ENCODE measurements around the gene SLC4A5. TPM values are rescaled to one million over a fixed set of nuclear protein-coding genes. Genes with fewer than 3 reads are reported as not detected.

Gene SLC4A5
- total and polyA plus RNA-seq, 8 donors = 0.12 to 4.8 (median 0.58) TPM; not detected in 1

- intact Hi-C loops (cut with DNase I; ENCODE audit: low total_unique reads) = no loop called here
- Histone ChIP-seq H3K4me3 (no peak overlapping the region), H3K27me3 (no peaks in the 10 kb centered on the region), H3K27ac (no peak overlapping the region), H3K36me3 (peaks cover 0 to 15% (median 4%) of the 10 kb centered on the region in 4 donors), H3K9me3 (peaks cover 0 to 6% (median 3%) of the 10 kb centered on the region in 4 donors), H3K4me1 (no peaks in the 10 kb centered on the region)
- DNase-seq = no peak
- TF ChIP-seq POLR2A (IDR thresholded peaks at IDR 0.05) (no peak), CTCF (IDR thresholded peaks at IDR 0.05) (no peak)
- 88 to 93% (median 90%) methylated on average over 2 of the region's 2 CpGs for WGBS, 5 donors
Observed at GRCh38 chr2:74300506-74300905, 42.7 kb downstream of the SLC4A5 start.

GRCh38 chr2:74297950-74298349 lies 45.3 kb downstream of the SLC4A5 start:
- Histone ChIP-seq H3K27ac (no peak overlapping the region), H3K4me1 (peaks cover 0 to 10% (median 6%) of the 10 kb centered on the region in 4 donors), H3K9me3 (peaks cover 0 to 6% (median 3%) of the 10 kb centered on the region in 4 donors), H3K27me3 (no peaks in the 10 kb centered on the region), H3K36me3 (peaks cover 0 to 9% (median 0%) of the 10 kb centered on the region in 4 donors), H3K4me3 (no peak overlapping the region)
- TF ChIP-seq CTCF (IDR thresholded peaks at IDR 0.05) = no peak
- no peak for TF ChIP-seq POLR2A (IDR thresholded peaks at IDR 0.05)
- TF ChIP-seq EP300 (IDR thresholded peaks at IDR 0.05) = no peak
- TF ChIP-seq POLR2AphosphoS5 (IDR thresholded peaks at IDR 0.05) = no peak
- intact Hi-C loops (cut with DNase I; ENCODE audit: low total_unique reads) = no loop called here
- DNase-seq = no peak
- 78 to 100% (median 95%) methylated on average over 1 of the region's 1 CpG for WGBS, 5 donors

GRCh38 chr2:74297391-74297790 lies 45.8 kb downstream of the SLC4A5 start:
- no peak for TF ChIP-seq POLR2AphosphoS5 (IDR thresholded peaks at IDR 0.05)
- no peak for TF ChIP-seq POLR2A (IDR thresholded peaks at IDR 0.05)
- TF ChIP-seq EP300 (IDR thresholded peaks at IDR 0.05) = no peak
- no peak for TF ChIP-seq CTCF (IDR thresholded peaks at IDR 0.05)
- peaks cover 0 to 6% (median 3%) of the 10 kb centered on the region in 4 donors for H3K9me3 ChIP-seq
- intact Hi-C loops (cut with DNase I; ENCODE audit: low total_unique reads) = no loop called here
- peaks cover 0 to 12% (median 10%) of the 10 kb centered on the region in 4 donors for H3K4me1 ChIP-seq
- H3K4me3 ChIP-seq = no peak overlapping the region
- no peaks in the 10 kb centered on the region for H3K27me3 ChIP-seq
- DNase-seq = no peak
- H3K27ac ChIP-seq = no peak overlapping the region
- H3K36me3 ChIP-seq = peaks cover 0 to 4% (median 0%) of the 10 kb centered on the region in 4 donors

- no peak overlapping the region for H3K4me3 ChIP-seq
- intact Hi-C loops (cut with DNase I; ENCODE audit: low total_unique reads) = no loop called here
- H3K36me3 ChIP-seq = no peaks in the 10 kb centered on the region
- H3K27ac ChIP-seq = peak overlapping the region in 4 of 5 donors; percentile 29 to 56 (median 46)
- no peaks in the 10 kb centered on the region for H3K27me3 ChIP-seq
- no peak for TF ChIP-seq POLR2A (IDR thresholded peaks at IDR 0.05)
- no peak for TF ChIP-seq CTCF (IDR thresholded peaks at IDR 0.05)
- no peak for TF ChIP-seq EP300 (IDR thresholded peaks at IDR 0.05)
- TF ChIP-seq POLR2AphosphoS5 (IDR thresholded peaks at IDR 0.05) = no peak
- H3K4me1 ChIP-seq = peaks cover 5 to 30% (median 16%) of the 10 kb centered on the region in 4 donors
- WGBS, 5 donors = 49 to 64% (median 53%) methylated on average over 6 of the region's 6 CpGs
- H3K9me3 ChIP-seq = no peaks in the 10 kb centered on the region
- DNase-seq = peak in 1 of 2 donors; percentile 47
Observed at GRCh38 chr2:74293191-74293991, 49.8 kb downstream of the SLC4A5 start.
